Stimulated activated naive B cell treated with anti-CD40 and anti-IgM and Interleukin-4, amounts not matched to agents 10 μg/mL and 1 μg/mL and 100 μg/mL, for 72 hours (primary cell): ENCODE data around the gene CNTN4.

Experiments used
- ATAC-seq, 2 donors: fragments of 150-1000 bp; cut with Tn5 transposase; replicated peaks; 2 replicates each; pipeline ENCODE4 v1.10.0; 2021; ENCODE audit warnings: moderate library complexity in 1 of 2
- DNase-seq: peaks from one replicate; pipeline ENCODE4 v3.0.0; 2021
- H3K27ac Mint-ChIP-seq: one replicate; pipeline ENCODE4 v1.8.0; 2022; ENCODE audit warnings: mild to moderate bottlenecking, mixed read lengths
- H3K27me3 Mint-ChIP-seq, 2 donors: one replicate each; pipeline ENCODE4 v1.8.0; 2022; ENCODE audit warnings: mixed read lengths in 2 of 2
- H3K36me3 Mint-ChIP-seq, 2 donors: one replicate each; pipeline ENCODE4 v1.8.0; 2022; ENCODE audit warnings: mixed read lengths in 2 of 2, mild to moderate bottlenecking in 1 of 2
- H3K4me1 Mint-ChIP-seq, 2 donors: one replicate each; pipeline ENCODE4 v1.8.0; 2022; ENCODE audit warnings: mixed read lengths in 2 of 2, mild to moderate bottlenecking in 1 of 2
- H3K4me3 Mint-ChIP-seq, 2 donors: one replicate each; pipeline ENCODE4 v1.8.0; 2022; ENCODE audit warnings: mild to moderate bottlenecking in 2 of 2, mixed read lengths in 2 of 2, moderate library complexity in 1 of 2
- H3K9me3 Mint-ChIP-seq, 2 donors: one replicate each; pipeline ENCODE4 v1.8.0; 2022; ENCODE audit warnings: mixed read lengths in 2 of 2, mild to moderate bottlenecking in 1 of 2

Gene CNTN4

GRCh38 chr3:2180634-2181033 lies 82.0 kb downstream of the CNTN4 start:
- no peaks in the 10 kb centered on the region for H3K27me3 Mint-ChIP-seq
- no peak overlapping the region for H3K4me3 Mint-ChIP-seq

GRCh38 chr3:2198776-2199279 lies 100.2 kb downstream of the CNTN4 start:
- no peak overlapping the region for H3K27ac Mint-ChIP-seq
- DNase-seq (no peak), ATAC-seq (no peak)
- H3K4me3 Mint-ChIP-seq: no peak overlapping the region
- no peaks in the 10 kb centered on the region for H3K9me3 Mint-ChIP-seq
- H3K4me1 Mint-ChIP-seq: no peaks in the 10 kb centered on the region
- no peaks in the 10 kb centered on the region for H3K27me3 Mint-ChIP-seq
- H3K36me3 Mint-ChIP-seq: no peaks in the 10 kb centered on the region

More at GRCh38 chr3:2180634-2181033, 82.0 kb downstream of the CNTN4 start:
- Mint-ChIP-seq H3K27ac (no peak overlapping the region), H3K36me3 (no peaks in the 10 kb centered on the region), H3K4me1 (no peaks in the 10 kb centered on the region), H3K9me3 (no peaks in the 10 kb centered on the region)
- ATAC-seq (no peak), DNase-seq (no peak)

GRCh38 chr3:2204054-2204453 lies 105.4 kb downstream of the CNTN4 start:
- H3K27ac Mint-ChIP-seq: no peak overlapping the region
- no peak overlapping the region for H3K4me3 Mint-ChIP-seq
- H3K4me1 Mint-ChIP-seq: no peaks in the 10 kb centered on the region
- DNase-seq (no peak), ATAC-seq (no peak)
- no peaks in the 10 kb centered on the region for H3K27me3 Mint-ChIP-seq
- H3K9me3 Mint-ChIP-seq: peaks cover 0 to 2% of the 10 kb centered on the region in 2 donors
- H3K36me3 Mint-ChIP-seq: no peaks in the 10 kb centered on the region

GRCh38 chr3:2205692-2206091 lies 107.0 kb downstream of the CNTN4 start:
- no peak overlapping the region for H3K27ac Mint-ChIP-seq
- no peaks in the 10 kb centered on the region for H3K27me3 Mint-ChIP-seq
- H3K4me1 Mint-ChIP-seq: no peaks in the 10 kb centered on the region
- no peaks in the 10 kb centered on the region for H3K36me3 Mint-ChIP-seq
- DNase-seq (no peak), ATAC-seq (no peak)
- peaks cover 0 to 2% of the 10 kb centered on the region in 2 donors for H3K9me3 Mint-ChIP-seq
- no peak overlapping the region for H3K4me3 Mint-ChIP-seq

GRCh38 chr3:2206536-2206935 lies 107.9 kb downstream of the CNTN4 start:
- Mint-ChIP-seq H3K9me3 (peaks cover 0 to 2% of the 10 kb centered on the region in 2 donors), H3K27ac (no peak overlapping the region), H3K4me3 (no peak overlapping the region), H3K36me3 (no peaks in the 10 kb centered on the region), H3K27me3 (no peaks in the 10 kb centered on the region), H3K4me1 (no peaks in the 10 kb centered on the region)
- ATAC-seq (no peak), DNase-seq (no peak)

GRCh38 chr3:2211568-2211967 lies 112.9 kb downstream of the CNTN4 start:
- Mint-ChIP-seq H3K27me3 (no peaks in the 10 kb centered on the region), H3K36me3 (no peaks in the 10 kb centered on the region), H3K27ac (no peak overlapping the region), H3K4me1 (no peaks in the 10 kb centered on the region), H3K9me3 (peaks cover 4 to 6% of the 10 kb centered on the region in 2 donors), H3K4me3 (no peak overlapping the region)
- DNase-seq (no peak), ATAC-seq (no peak)

GRCh38 chr3:2212206-2212605 lies 113.5 kb downstream of the CNTN4 start:
- H3K4me1 Mint-ChIP-seq: no peaks in the 10 kb centered on the region
- DNase-seq: no peak
- no peak overlapping the region for H3K4me3 Mint-ChIP-seq
- H3K36me3 Mint-ChIP-seq: no peaks in the 10 kb centered on the region
- no peak overlapping the region for H3K27ac Mint-ChIP-seq
- H3K9me3 Mint-ChIP-seq: peaks cover 4 to 6% of the 10 kb centered on the region in 2 donors
- H3K27me3 Mint-ChIP-seq: no peaks in the 10 kb centered on the region
- no peak for ATAC-seq

GRCh38 chr3:2218375-2218774 lies 119.7 kb downstream of the CNTN4 start:
- ATAC-seq (no peak), DNase-seq (no peak)
- Mint-ChIP-seq H3K27me3 (no peaks in the 10 kb centered on the region), H3K4me1 (no peaks in the 10 kb centered on the region), H3K9me3 (peaks cover 4 to 6% of the 10 kb centered on the region in 2 donors), H3K4me3 (no peak overlapping the region), H3K36me3 (no peaks in the 10 kb centered on the region), H3K27ac (no peak overlapping the region)

GRCh38 chr3:2218816-2219215 lies 120.2 kb downstream of the CNTN4 start:
- Mint-ChIP-seq H3K9me3 (peaks cover 6% of the 10 kb centered on the region in 2 donors), H3K27ac (no peak overlapping the region), H3K4me1 (no peaks in the 10 kb centered on the region)

GRCh38 chr3:2236203-2236602 lies 137.5 kb downstream of the CNTN4 start:
- Mint-ChIP-seq H3K4me3 (no peak overlapping the region), H3K9me3 (no peaks in the 10 kb centered on the region), H3K4me1 (no peaks in the 10 kb centered on the region), H3K27ac (no peak overlapping the region), H3K27me3 (no peaks in the 10 kb centered on the region), H3K36me3 (no peaks in the 10 kb centered on the region)
- ATAC-seq (no peak), DNase-seq (no peak)

More at GRCh38 chr3:2218816-2219215, 120.2 kb downstream of the CNTN4 start:
- no peaks in the 10 kb centered on the region for H3K27me3 Mint-ChIP-seq
- no peaks in the 10 kb centered on the region for H3K36me3 Mint-ChIP-seq
- ATAC-seq (no peak), DNase-seq (no peak)
- no peak overlapping the region for H3K4me3 Mint-ChIP-seq

- Mint-ChIP-seq H3K36me3 (no peaks in the 10 kb centered on the region), H3K4me3 (no peak overlapping the region), H3K27ac (no peak overlapping the region), H3K4me1 (no peaks in the 10 kb centered on the region), H3K9me3 (no peaks in the 10 kb centered on the region), H3K27me3 (no peaks in the 10 kb centered on the region)
- no peak for ATAC-seq
- DNase-seq: no peak
Observed at GRCh38 chr3:2244137-2244536, 145.5 kb downstream of the CNTN4 start.

- no peak overlapping the region for H3K27ac Mint-ChIP-seq
- H3K36me3 Mint-ChIP-seq: no peaks in the 10 kb centered on the region
- H3K9me3 Mint-ChIP-seq: peaks cover 0 to 2% of the 10 kb centered on the region in 2 donors
- no peaks in the 10 kb centered on the region for H3K4me1 Mint-ChIP-seq
- DNase-seq (no peak), ATAC-seq (no peak)
- H3K27me3 Mint-ChIP-seq: no peaks in the 10 kb centered on the region
- no peak overlapping the region for H3K4me3 Mint-ChIP-seq
Observed at GRCh38 chr3:2246873-2247648, 148.4 kb downstream of the CNTN4 start.

- Mint-ChIP-seq H3K9me3 (peaks cover 0 to 2% of the 10 kb centered on the region in 2 donors), H3K27ac (no peak overlapping the region), H3K4me3 (no peak overlapping the region), H3K27me3 (no peaks in the 10 kb centered on the region), H3K36me3 (no peaks in the 10 kb centered on the region), H3K4me1 (no peaks in the 10 kb centered on the region)
- DNase-seq (no peak), ATAC-seq (no peak)
Observed at GRCh38 chr3:2247831-2248230, 149.2 kb downstream of the CNTN4 start.

GRCh38 chr3:2250783-2251182 lies 152.1 kb downstream of the CNTN4 start:
- Mint-ChIP-seq H3K36me3 (no peaks in the 10 kb centered on the region), H3K4me3 (no peak overlapping the region), H3K27me3 (no peaks in the 10 kb centered on the region), H3K4me1 (no peaks in the 10 kb centered on the region), H3K27ac (no peak overlapping the region), H3K9me3 (peaks cover 0 to 5% of the 10 kb centered on the region in 2 donors)
- DNase-seq (no peak), ATAC-seq (no peak)

- H3K9me3 Mint-ChIP-seq: peaks cover 0 to 1% of the 10 kb centered on the region in 2 donors
- no peaks in the 10 kb centered on the region for H3K27me3 Mint-ChIP-seq
- H3K36me3 Mint-ChIP-seq: no peaks in the 10 kb centered on the region
- no peak overlapping the region for H3K4me3 Mint-ChIP-seq
- no peak for ATAC-seq
- H3K4me1 Mint-ChIP-seq: no peaks in the 10 kb centered on the region
- no peak for DNase-seq
- no peak overlapping the region for H3K27ac Mint-ChIP-seq
Observed at GRCh38 chr3:2261747-2262146, 163.1 kb downstream of the CNTN4 start.
